AG04449 (cell line): ENCODE measurements around the gene CCDC187.

Experiments used
- CTCF ChIA-PET: fragments of 350-600 bp; formaldehyde crosslinking; extraction: SDS; loops from one replicate; lab custom pipeline; 2021; ENCODE audit warnings: antibody characterized with exemption; lab: Yijun Ruan, JAX
- POLR2A ChIA-PET: fragments of 400-600, 350-600 bp; formaldehyde crosslinking; extraction: SDS; loops from one replicate; lab custom pipeline; 2020; ENCODE audit warnings: antibody characterized with exemption, inconsistent platforms; lab: Yijun Ruan, JAX
- DNase-seq: peaks from one replicate; pipeline ENCODE4 v3.0.0-alpha.2; 2010; ENCODE audit warnings: low read depth, low spot score
- H3K4me3 ChIP-seq: 2 replicates; pipeline ENCODE4 v1.5.1; 2011; ENCODE audit warnings: low read depth, mild to moderate bottlenecking, control low read depth, low read length
- TF ChIP-seq, protein P1 (sequence below): IDR thresholded peaks from one replicate; pipeline ENCODE4 v1.5.1; 2011; ENCODE audit warnings: mild to moderate bottlenecking, moderate library complexity, low read length, control low read depth, inconsistent platforms; ENCODE audit not compliant: insufficient read depth; ENCODE audit errors: missing control alignments

CCDC187 gene

DNA sequence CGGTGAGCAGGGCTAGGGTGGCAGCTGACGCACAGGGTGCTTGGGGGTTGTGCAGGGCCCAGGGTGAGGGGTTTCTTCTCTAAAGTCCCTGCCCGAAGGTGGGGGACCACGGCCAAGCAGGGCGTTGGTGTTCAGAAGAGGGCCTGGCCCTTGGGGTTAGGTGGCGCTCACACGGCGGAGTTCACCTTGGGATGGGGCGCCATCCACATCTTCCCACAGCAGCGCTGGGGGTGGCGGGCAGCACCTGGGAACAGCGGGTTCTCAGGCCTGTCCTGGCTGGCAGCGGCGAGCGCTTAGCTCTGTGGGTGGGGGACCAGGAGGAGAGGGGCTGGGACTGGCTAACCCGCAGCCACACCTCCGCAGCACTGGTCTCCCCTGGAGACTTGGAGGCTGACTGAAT is 29.6 kb upstream of the CCDC187 start:
- CTCF ChIA-PET, result no interaction called here
- TF ChIP-seq, protein P1, sequence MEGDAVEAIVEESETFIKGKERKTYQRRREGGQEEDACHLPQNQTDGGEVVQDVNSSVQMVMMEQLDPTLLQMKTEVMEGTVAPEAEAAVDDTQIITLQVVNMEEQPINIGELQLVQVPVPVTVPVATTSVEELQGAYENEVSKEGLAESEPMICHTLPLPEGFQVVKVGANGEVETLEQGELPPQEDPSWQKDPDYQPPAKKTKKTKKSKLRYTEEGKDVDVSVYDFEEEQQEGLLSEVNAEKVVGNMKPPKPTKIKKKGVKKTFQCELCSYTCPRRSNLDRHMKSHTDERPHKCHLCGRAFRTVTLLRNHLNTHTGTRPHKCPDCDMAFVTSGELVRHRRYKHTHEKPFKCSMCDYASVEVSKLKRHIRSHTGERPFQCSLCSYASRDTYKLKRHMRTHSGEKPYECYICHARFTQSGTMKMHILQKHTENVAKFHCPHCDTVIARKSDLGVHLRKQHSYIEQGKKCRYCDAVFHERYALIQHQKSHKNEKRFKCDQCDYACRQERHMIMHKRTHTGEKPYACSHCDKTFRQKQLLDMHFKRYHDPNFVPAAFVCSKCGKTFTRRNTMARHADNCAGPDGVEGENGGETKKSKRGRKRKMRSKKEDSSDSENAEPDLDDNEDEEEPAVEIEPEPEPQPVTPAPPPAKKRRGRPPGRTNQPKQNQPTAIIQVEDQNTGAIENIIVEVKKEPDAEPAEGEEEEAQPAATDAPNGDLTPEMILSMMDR, result no peak
- DNase-seq, result no peak
- POLR2A ChIA-PET, result no interaction called here
- H3K4me3 ChIP-seq, result no peak overlapping the region

DNA sequence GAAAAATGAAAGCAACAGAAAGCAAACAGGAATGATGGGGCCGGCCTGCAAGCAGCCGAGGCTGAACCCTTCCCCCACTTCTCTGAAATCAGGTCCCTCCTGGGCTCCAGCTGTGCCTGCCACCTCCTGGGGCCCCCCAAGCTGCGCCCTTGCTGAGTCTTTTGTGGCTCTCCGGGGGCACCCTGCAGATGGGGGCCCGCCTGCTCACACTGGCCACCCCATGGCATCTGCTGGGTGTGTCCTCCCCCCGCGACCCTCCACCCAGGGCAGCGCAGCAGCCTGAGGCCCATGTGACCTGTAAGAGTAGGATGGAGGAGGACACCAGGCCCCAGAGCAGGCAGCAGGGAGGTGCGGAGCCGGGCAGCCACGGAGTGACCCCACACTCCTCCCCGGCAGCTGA is 29.2 kb upstream of the CCDC187 start:
- CTCF ChIA-PET, result no interaction called here
- POLR2A ChIA-PET, result no interaction called here

DNA sequence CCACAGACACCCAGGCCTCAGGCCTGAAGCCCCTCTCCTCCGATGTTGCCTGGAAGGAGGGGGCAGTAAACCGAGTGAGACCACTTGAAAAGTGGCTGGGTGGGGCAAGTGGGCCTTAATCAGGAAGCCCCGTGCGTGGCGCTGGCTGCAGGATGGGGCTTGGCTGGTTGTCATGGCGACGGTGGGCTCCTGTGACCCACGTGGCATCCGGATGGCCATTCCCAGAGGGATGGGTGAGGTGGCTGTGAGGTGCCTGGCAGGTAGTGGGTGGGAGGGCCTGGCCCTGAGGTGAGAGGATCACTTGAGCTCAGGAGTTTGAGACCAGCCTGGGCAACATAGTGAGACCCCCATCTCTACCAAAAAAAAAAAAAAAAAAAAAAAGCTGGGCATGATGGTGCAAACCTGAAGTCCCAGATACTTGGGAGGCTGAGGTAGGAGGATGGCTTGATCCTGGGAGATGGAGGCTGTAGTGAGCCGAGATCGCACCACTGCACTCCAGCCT is 28.6 kb upstream of the CCDC187 start:
- no peak for DNase-seq
- ChIA-PET CTCF (no interaction called here), POLR2A (no interaction called here)
- H3K4me3 ChIP-seq, result no peak overlapping the region
- TF ChIP-seq, protein P1, result no peak

More for the DNA sequence above, 29.2 kb upstream of the CCDC187 start:
- DNase-seq, result no peak
- TF ChIP-seq, protein P1, result no peak
- H3K4me3 ChIP-seq, result no peak overlapping the region

DNA sequence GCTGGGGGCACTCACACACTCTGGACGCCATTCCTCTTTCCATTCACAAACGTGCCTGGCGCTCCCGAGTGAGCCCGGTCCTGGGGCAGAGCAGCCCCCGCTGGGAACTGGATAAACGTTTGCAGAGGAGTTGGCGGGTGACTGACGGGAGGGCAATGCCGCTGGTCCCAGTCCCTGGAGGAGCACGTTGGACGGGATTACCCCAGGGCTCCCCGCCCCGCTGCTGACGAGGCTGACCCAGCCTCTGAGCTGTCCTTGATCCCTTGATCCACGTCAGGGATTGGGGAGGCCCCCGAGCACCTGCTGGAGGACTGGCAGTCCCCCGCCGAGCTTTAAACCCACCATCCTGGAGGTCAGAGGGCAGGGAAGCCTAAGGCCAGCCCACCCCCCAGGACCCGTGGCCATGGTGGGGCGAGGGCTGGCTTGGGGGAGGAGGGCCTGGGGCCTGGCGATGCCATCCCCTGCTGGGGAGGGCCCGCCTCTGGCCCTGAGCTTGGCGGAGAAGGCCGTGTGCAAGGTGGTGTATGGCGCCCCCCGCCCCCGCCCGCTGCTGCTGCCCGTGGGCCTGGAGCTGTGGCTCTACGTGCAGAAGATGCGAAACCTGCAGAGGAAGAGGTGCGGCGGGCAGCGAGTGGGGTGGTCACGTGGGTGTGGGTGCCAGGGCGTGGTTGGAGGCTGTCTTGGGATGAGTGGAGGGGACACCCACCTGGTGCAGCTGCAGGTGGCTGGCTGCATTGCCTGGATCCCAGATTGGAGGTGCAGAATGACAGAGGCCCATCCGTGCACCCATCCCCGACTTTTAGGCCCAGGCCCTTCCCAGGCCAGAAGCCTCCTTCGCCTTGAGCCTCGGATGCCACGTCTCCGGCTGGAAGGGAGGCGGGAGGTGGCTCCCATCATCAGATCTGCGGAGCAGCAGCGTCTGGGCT is 27.9 kb upstream of the CCDC187 start:
- TF ChIP-seq, protein P1, result no peak
- no peak for DNase-seq
- POLR2A ChIA-PET, result no interaction called here
- H3K4me3 ChIP-seq, result no peak overlapping the region
- CTCF ChIA-PET, result interaction anchor here (0.9 to 5.7 kb wide), 2 partner anchors 8 to 19 kb away, joined by 4 to 29 read pairs; no protein-coding TSS in a partner anchor

DNA sequence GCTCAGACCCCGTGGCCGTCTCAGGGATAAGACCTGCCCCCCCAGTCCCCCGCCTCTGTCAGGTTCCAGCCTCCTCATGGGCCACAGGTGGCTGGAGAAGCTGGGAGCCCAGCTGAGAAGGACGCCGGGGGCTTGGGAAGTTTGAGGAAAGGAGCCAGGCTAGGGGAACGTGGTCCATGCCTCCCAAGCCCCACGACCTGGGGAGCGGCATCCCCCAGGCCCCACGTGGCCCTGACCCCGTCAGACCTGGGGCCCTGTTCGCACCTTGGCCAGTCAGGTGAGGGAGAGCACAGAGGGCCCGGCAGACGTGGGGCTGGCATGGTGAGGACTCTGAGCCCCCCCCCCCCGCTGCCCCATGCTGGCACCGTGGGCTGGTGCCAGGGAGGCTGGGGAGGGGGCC is 27.1 kb upstream of the CCDC187 start:
- POLR2A ChIA-PET, result no interaction called here

More for the DNA sequence above, 27.1 kb upstream of the CCDC187 start:
- no peak for DNase-seq
- TF ChIP-seq, protein P1, result no peak
- no peak overlapping the region for H3K4me3 ChIP-seq
- CTCF ChIA-PET, result interaction anchor here (0.9 to 5.7 kb wide), 2 partner anchors 8 to 19 kb away, joined by 4 to 29 read pairs; no protein-coding TSS in a partner anchor
